ENCODE data around the gene TMEM40. TPM values are rescaled to one million over a fixed set of nuclear protein-coding genes. Genes with fewer than 3 reads are reported as not detected.
A peak's percentile ranks its signal among the peaks of the same experiment; 100 is the strongest.

Gene TMEM40
- total RNA-seq, 4 donors from 2014 or later, result not detected

- WGBS, 2 donors (ENCODE audit: low coverage in 1 of 2), result 93% methylated on average over 2 of the region's 2 CpGs; no CpG with 5 or more reads in 1 of the 2 donors
- H3K27me3 ChIP-seq, result no peaks in the 10 kb centered on the region
- H3K4me1 ChIP-seq, result peaks cover 0 to 5% (median 0%) of the 10 kb centered on the region in 4 donors
- intact Hi-C loops (cut with DNase I; ENCODE audit: low total_unique reads) (no loop called here), in situ Hi-C loops (cut with MboI; ENCODE audit: low pct_ligation_motif_present in 1 of 4, low pct_unique_long_range_greater_than_20kb in 1 of 4, low sequenced_read_pairs in 3 of 4) (loop anchor here in 2 of 4 donors (25.0 kb wide), 2 partner anchors 145 to 570 kb away; partner anchors contain the start of gene MKRN2 (in 1 of the 2))
- TF ChIP-seq POLR2AphosphoS5 (IDR thresholded peaks at IDR 0.05) (no peak), POLR2A (IDR thresholded peaks at IDR 0.05) (no peak), EP300 (IDR thresholded peaks at IDR 0.05; ENCODE audit: low read depth) (no peak), CTCF (IDR thresholded peaks at IDR 0.05) (no peak)
- no peak for DNase-seq
- H3K36me3 ChIP-seq, result no peaks in the 10 kb centered on the region
- no peak overlapping the region for H3K27ac ChIP-seq
- H3K9me3 ChIP-seq, result no peaks in the 10 kb centered on the region
- no peak overlapping the region for H3K4me3 ChIP-seq
Measured at GRCh38 chr3:12707449-12707848, 51.6 kb downstream of the TMEM40 start.

- DNase-seq, result peak; percentile 69
- Histone ChIP-seq H3K4me1 (peaks cover 0 to 5% (median 0%) of the 10 kb centered on the region in 4 donors), H3K4me3 (no peak overlapping the region), H3K27ac (no peak overlapping the region), H3K9me3 (no peaks in the 10 kb centered on the region), H3K27me3 (no peaks in the 10 kb centered on the region), H3K36me3 (no peaks in the 10 kb centered on the region)
- intact Hi-C loops (cut with DNase I; ENCODE audit: low total_unique reads), result no loop called here
- in situ Hi-C loops (cut with MboI; ENCODE audit: low pct_ligation_motif_present in 1 of 4, low pct_unique_long_range_greater_than_20kb in 1 of 4, low sequenced_read_pairs in 3 of 4), result loop anchor here in 2 of 4 donors (25.0 kb wide), 2 partner anchors 144 to 569 kb away; partner anchors contain the start of gene MKRN2 (in 1 of the 2)
- WGBS, 2 donors (ENCODE audit: low coverage in 1 of 2), result 80 to 92% methylated on average over 2 of the region's 2 CpGs
- peak; percentile 56 to 72 (median 64) for TF ChIP-seq CTCF (IDR thresholded peaks at IDR 0.05)
- no peak for TF ChIP-seq POLR2A (IDR thresholded peaks at IDR 0.05)
- TF ChIP-seq EP300 (IDR thresholded peaks at IDR 0.05; ENCODE audit: low read depth), result no peak
- no peak for TF ChIP-seq POLR2AphosphoS5 (IDR thresholded peaks at IDR 0.05)
Measured at GRCh38 chr3:12706504-12707253, 52.4 kb downstream of the TMEM40 start.

GRCh38 chr3:12705981-12706380, 53.1 kb downstream of the TMEM40 start:
- intact Hi-C loops (cut with DNase I; ENCODE audit: low total_unique reads), result no loop called here
- in situ Hi-C loops (cut with MboI; ENCODE audit: low pct_ligation_motif_present in 1 of 4, low pct_unique_long_range_greater_than_20kb in 1 of 4, low sequenced_read_pairs in 3 of 4), result loop anchor here in 2 of 4 donors (25.0 kb wide), 2 partner anchors 144 to 569 kb away; partner anchors contain the start of gene MKRN2 (in 1 of the 2)
- Histone ChIP-seq H3K27ac (no peak overlapping the region), H3K27me3 (no peaks in the 10 kb centered on the region), H3K4me1 (peaks cover 0 to 5% (median 0%) of the 10 kb centered on the region in 4 donors), H3K36me3 (no peaks in the 10 kb centered on the region), H3K4me3 (no peak overlapping the region), H3K9me3 (no peaks in the 10 kb centered on the region)
- TF ChIP-seq POLR2AphosphoS5 (IDR thresholded peaks at IDR 0.05) (no peak), CTCF (IDR thresholded peaks at IDR 0.05) (no peak), POLR2A (IDR thresholded peaks at IDR 0.05) (no peak), EP300 (IDR thresholded peaks at IDR 0.05; ENCODE audit: low read depth) (no peak)
- 33 to 54% methylated on average over 1 of the region's 1 CpG for WGBS, 2 donors (ENCODE audit: low coverage in 1 of 2)
- DNase-seq, result no peak

GRCh38 chr3:12705374-12705926, 53.6 kb downstream of the TMEM40 start:
- DNase-seq, result no peak
- in situ Hi-C loops (cut with MboI; ENCODE audit: low pct_ligation_motif_present in 1 of 4, low pct_unique_long_range_greater_than_20kb in 1 of 4, low sequenced_read_pairs in 3 of 4) (loop anchor here in 2 of 4 donors (25.0 kb wide), 2 partner anchors 143 to 568 kb away; partner anchors contain the start of gene MKRN2 (in 1 of the 2)), intact Hi-C loops (cut with DNase I; ENCODE audit: low total_unique reads) (no loop called here)
- no peak for TF ChIP-seq POLR2AphosphoS5 (IDR thresholded peaks at IDR 0.05)
- no peak for TF ChIP-seq POLR2A (IDR thresholded peaks at IDR 0.05)
- TF ChIP-seq CTCF (IDR thresholded peaks at IDR 0.05), result no peak
- WGBS, 2 donors (ENCODE audit: low coverage in 1 of 2), result 91 to 95% methylated on average over 4 to 6 of the region's 6 CpGs
- Histone ChIP-seq H3K9me3 (no peaks in the 10 kb centered on the region), H3K27ac (no peak overlapping the region), H3K36me3 (no peaks in the 10 kb centered on the region), H3K27me3 (no peaks in the 10 kb centered on the region), H3K4me1 (peaks cover 0 to 5% (median 0%) of the 10 kb centered on the region in 4 donors), H3K4me3 (no peak overlapping the region)
